ENCODE results near the gene PTPRB.

DNA sequence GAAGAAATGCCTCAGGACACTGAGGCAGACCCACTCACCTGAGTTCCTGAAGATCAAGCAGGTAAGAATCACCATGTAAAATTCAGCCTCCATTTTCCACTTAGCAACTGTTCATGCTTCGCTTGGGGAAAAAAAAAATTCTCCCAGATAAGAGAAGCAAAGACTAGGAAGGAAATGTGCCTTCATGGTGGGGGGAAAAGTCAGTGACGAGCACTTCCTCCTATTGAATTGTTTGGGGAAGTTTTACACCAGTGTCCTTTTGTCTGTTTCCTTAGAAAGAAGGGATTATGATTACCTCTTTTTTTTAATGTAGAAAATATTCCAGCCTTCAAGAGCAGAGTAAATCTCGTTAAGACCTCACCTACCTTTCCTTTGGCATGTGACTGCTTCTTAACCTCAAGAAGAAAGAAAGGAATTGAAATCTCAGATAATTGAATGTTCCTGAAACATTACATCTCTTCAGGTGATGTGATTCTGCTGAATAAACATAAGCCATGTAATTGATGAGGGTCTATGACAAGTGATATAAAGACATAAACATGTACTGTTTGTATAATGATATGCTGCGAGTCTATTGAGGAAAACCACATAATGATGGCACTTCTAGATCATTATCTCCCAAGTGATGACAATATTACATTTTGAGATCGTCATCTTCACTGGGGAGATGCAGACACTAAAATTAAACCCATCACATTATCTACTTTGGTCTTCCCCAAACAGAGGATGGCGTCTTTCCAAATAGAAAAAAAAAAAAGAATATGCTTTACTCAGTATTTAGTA lies at the start of gene PTPRB:
- TF ChIP-seq, protein P1, sequence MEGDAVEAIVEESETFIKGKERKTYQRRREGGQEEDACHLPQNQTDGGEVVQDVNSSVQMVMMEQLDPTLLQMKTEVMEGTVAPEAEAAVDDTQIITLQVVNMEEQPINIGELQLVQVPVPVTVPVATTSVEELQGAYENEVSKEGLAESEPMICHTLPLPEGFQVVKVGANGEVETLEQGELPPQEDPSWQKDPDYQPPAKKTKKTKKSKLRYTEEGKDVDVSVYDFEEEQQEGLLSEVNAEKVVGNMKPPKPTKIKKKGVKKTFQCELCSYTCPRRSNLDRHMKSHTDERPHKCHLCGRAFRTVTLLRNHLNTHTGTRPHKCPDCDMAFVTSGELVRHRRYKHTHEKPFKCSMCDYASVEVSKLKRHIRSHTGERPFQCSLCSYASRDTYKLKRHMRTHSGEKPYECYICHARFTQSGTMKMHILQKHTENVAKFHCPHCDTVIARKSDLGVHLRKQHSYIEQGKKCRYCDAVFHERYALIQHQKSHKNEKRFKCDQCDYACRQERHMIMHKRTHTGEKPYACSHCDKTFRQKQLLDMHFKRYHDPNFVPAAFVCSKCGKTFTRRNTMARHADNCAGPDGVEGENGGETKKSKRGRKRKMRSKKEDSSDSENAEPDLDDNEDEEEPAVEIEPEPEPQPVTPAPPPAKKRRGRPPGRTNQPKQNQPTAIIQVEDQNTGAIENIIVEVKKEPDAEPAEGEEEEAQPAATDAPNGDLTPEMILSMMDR (IDR thresholded peaks at IDR 0.05; ENCODE audit: extremely low read depth in 1 of 2, insufficient read depth in 1 of 2, low read depth in 1 of 2, low read length in 2 of 2), result no peak
- TF ChIP-seq JUN (IDR thresholded peaks at IDR 0.05; ENCODE audit: borderline replicate concordance, insufficient read depth, insufficient read length, low read depth) (peak; percentile 60), POLR2A (IDR thresholded peaks at IDR 0.05; ENCODE audit: low read depth, low read length) (peak; percentile 45), FOS (IDR thresholded peaks at IDR 0.05; ENCODE audit: borderline replicate concordance, insufficient read depth, low read length) (peak; percentile 67), EZH2 (IDR thresholded peaks at IDR 0.05; ENCODE audit: borderline replicate concordance, low read depth, low read length, severe bottlenecking) (no peak), POLR2AphosphoS5 (IDR thresholded peaks at IDR 0.05; ENCODE audit: insufficient read depth, low read depth, low read length) (peak; percentile 51), GATA2 (IDR thresholded peaks at IDR 0.05; ENCODE audit: insufficient read depth, insufficient read length, low read depth, low read length) (peak; percentile 55)
- TF ChIP-seq, protein P2, sequence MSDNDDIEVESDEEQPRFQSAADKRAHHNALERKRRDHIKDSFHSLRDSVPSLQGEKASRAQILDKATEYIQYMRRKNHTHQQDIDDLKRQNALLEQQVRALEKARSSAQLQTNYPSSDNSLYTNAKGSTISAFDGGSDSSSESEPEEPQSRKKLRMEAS (IDR thresholded peaks at IDR 0.05; ENCODE audit: insufficient read depth, insufficient read length), result no peak
